Mesenchymal stem cell (in vitro differentiated cells and primary cell): ENCODE measurements around the gene PER2.

Experiments used
- DNase-seq: peaks from one replicate; pipeline ENCODE4 v3.0.0-alpha.2; 2013
- H2AFZ ChIP-seq: one replicate; pipeline ENCODE4 v1.6.1; 2013; ENCODE audit warnings: low read depth, mild to moderate bottlenecking, control low read depth, inconsistent platforms, low read length, moderate library complexity
- H2AK5ac ChIP-seq: 2 replicates; pipeline ENCODE4 v1.6.1; 2013; ENCODE audit warnings: low read length, moderate library complexity, mild to moderate bottlenecking, inconsistent platforms; ENCODE audit not compliant: severe bottlenecking
- H2BK120ac ChIP-seq: one replicate; pipeline ENCODE4 v1.6.1; 2013; ENCODE audit warnings: low read depth, mild to moderate bottlenecking, inconsistent platforms, low read length, moderate library complexity
- H2BK12ac ChIP-seq, 2 experiments: one replicate each; pipeline ENCODE4 v1.6.1; 2013; ENCODE audit warnings: inconsistent platforms in 2 of 2, low read length in 2 of 2, mild to moderate bottlenecking in 2 of 2, moderate library complexity in 2 of 2, control low read depth in 1 of 2
- H2BK15ac ChIP-seq: one replicate; pipeline ENCODE4 v1.6.1; 2013; ENCODE audit warnings: mild to moderate bottlenecking, low read depth, inconsistent platforms; ENCODE audit not compliant: poor library complexity, severe bottlenecking
- H2BK5ac ChIP-seq: 2 replicates; pipeline ENCODE4 v1.6.1; 2013; ENCODE audit warnings: low read depth, mild to moderate bottlenecking, low read length, control low read depth, inconsistent platforms; ENCODE audit not compliant: poor library complexity, severe bottlenecking
- H3K14ac ChIP-seq, 2 experiments: one replicate each; pipeline ENCODE4 v1.6.1; 2013; ENCODE audit warnings: inconsistent platforms in 2 of 2, low read length in 2 of 2, control low read depth in 1 of 2, mild to moderate bottlenecking in 1 of 2, moderate library complexity in 1 of 2
- H3K18ac ChIP-seq, 2 experiments: one replicate each; pipeline ENCODE4 v1.6.1; 2013; ENCODE audit warnings: inconsistent platforms in 2 of 2, low read length in 2 of 2, control low read depth in 1 of 2, low read depth in 1 of 2, mild to moderate bottlenecking in 1 of 2
- H3K23ac ChIP-seq, 2 experiments: one replicate each; pipeline ENCODE4 v1.6.1; 2013; ENCODE audit warnings: inconsistent platforms in 2 of 2, low read length in 2 of 2, mild to moderate bottlenecking in 2 of 2, moderate library complexity in 2 of 2, control low read depth in 1 of 2
- H3K27ac ChIP-seq: 2 replicates; pipeline ENCODE4 v1.5.1; 2013; ENCODE audit warnings: mild to moderate bottlenecking, moderate library complexity, low read length, control low read depth, inconsistent platforms; ENCODE audit not compliant: poor library complexity, severe bottlenecking
- H3K27me3 ChIP-seq, 2 experiments: 2 replicates each; pipeline versions ENCODE4 v1.6.1 to v1.7.0; 2013; ENCODE audit warnings: low read length in 2 of 2, mild to moderate bottlenecking in 2 of 2, moderate library complexity in 2 of 2, control low read depth in 1 of 2, inconsistent platforms in 1 of 2; ENCODE audit not compliant: control insufficient read depth in 1 of 2, insufficient read depth in 1 of 2
- H3K36me3 ChIP-seq, 2 experiments: 2 replicates each; pipeline versions ENCODE4 v1.6.1 to v1.7.0; 2013; ENCODE audit warnings: low read length in 2 of 2, control low read depth in 1 of 2, inconsistent platforms in 1 of 2, low read depth in 1 of 2, mild to moderate bottlenecking in 1 of 2; ENCODE audit not compliant: insufficient read depth in 2 of 2, control insufficient read depth in 1 of 2
- H3K4ac ChIP-seq, 2 experiments: one replicate each; pipeline ENCODE4 v1.6.1; 2013; ENCODE audit warnings: inconsistent platforms in 2 of 2, low read length in 2 of 2, mild to moderate bottlenecking in 2 of 2, moderate library complexity in 2 of 2, control low read depth in 1 of 2, low read depth in 1 of 2
- H3K4me1 ChIP-seq: 2 replicates; pipeline ENCODE4 v1.6.1; 2013; ENCODE audit warnings: low read depth, low read length, control low read depth; ENCODE audit not compliant: control insufficient read depth, insufficient read depth
- H3K4me2 ChIP-seq: 2 replicates; pipeline ENCODE4 v1.6.1; 2013; ENCODE audit warnings: low read length, mild to moderate bottlenecking, inconsistent platforms; ENCODE audit not compliant: poor library complexity, severe bottlenecking
- H3K4me3 ChIP-seq, 2 experiments: 2 replicates each; pipeline versions ENCODE4 v1.5.1 to v1.7.0; 2013; ENCODE audit warnings: low read length in 2 of 2, mild to moderate bottlenecking in 2 of 2, control low read depth in 1 of 2, low read depth in 1 of 2; ENCODE audit not compliant: insufficient read depth in 1 of 2
- H3K79me1 ChIP-seq: replicated peaks from 2 replicates; pipeline ENCODE4 v1.6.1; 2013; ENCODE audit warnings: mild to moderate bottlenecking, control low read depth, low read length, inconsistent platforms; ENCODE audit not compliant: poor library complexity, severe bottlenecking
- H3K9ac ChIP-seq: 2 replicates; pipeline ENCODE4 v1.7.0; 2013; ENCODE audit warnings: mild to moderate bottlenecking, low read length, moderate library complexity
- H3K9me3 ChIP-seq: 2 replicates; pipeline ENCODE4 v1.7.0; 2013; ENCODE audit warnings: mild to moderate bottlenecking, low read length; ENCODE audit not compliant: control insufficient read depth
- H4K8ac ChIP-seq: one replicate; pipeline ENCODE4 v1.6.1; 2013; ENCODE audit warnings: inconsistent platforms, mild to moderate bottlenecking, low read length, moderate library complexity
- H4K91ac ChIP-seq: one replicate; pipeline ENCODE4 v1.6.1; 2013; ENCODE audit warnings: mild to moderate bottlenecking, low read length, inconsistent platforms
- WGBS: methylation state at CpG from one replicate; pipeline ENCODE4 v1.1.7; 2013; ENCODE audit warnings: mixed read lengths; 5-methylcytosine and 5-hydroxymethylcytosine counted together

Gene PER2

DNA sequence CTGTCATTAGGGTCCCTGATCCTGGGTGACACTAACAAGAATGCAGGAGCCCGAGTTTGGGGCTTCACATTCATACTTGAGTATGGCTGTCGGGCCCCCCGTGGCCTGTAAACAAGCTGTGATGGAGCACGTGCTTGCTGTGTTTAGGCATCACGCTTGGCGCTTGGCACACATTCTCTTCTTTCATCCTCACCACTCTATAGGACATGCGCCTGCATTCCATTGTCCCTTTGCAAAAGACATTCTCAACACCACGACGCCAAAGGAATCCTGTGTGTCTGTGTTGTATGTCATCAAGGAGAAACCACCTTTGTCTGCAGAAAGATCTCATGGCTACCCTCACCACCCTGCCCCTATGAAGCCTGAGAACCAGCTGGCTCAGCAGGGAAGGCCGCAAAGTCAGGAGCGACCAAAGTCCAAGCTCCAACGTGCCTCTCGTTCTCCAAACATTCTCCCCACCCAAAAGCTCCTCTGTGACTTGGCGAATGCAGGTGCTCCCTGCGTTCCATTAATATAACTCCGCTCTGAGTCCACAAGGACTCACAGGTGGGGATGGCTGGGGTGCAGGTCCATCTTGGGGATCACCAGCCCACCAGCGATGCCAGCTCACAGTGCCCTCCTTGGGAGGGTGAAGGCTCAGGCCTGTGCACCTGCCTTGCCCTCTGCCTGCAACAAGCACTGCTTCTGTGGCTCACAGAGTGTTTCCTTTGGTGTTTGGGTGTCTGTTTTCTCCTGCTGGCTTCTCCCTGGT lies 6.2 kb upstream of the PER2 start:
- no peaks in the 10 kb centered on the region for H3K79me1 ChIP-seq
- no peak overlapping the region for H3K4ac ChIP-seq
- no peak overlapping the region for H3K4me2 ChIP-seq
- H3K27ac ChIP-seq: no peak overlapping the region
- H2BK15ac ChIP-seq: no peak overlapping the region
- H3K23ac ChIP-seq: no peak overlapping the region
- no peak overlapping the region for H4K8ac ChIP-seq
- H3K4me1 ChIP-seq: peaks cover 6% of the 10 kb centered on the region
- DNase-seq: no peak
- H2AK5ac ChIP-seq: no peak overlapping the region
- no peak overlapping the region for H3K14ac ChIP-seq
- peaks cover 34 to 39% of the 10 kb centered on the region in 2 experiments for H3K27me3 ChIP-seq
- H2BK5ac ChIP-seq: no peak overlapping the region
- H2AFZ ChIP-seq: no peak overlapping the region
- H3K4me3 ChIP-seq: no peak overlapping the region
- no peak overlapping the region for H4K91ac ChIP-seq
- no peak overlapping the region for H2BK120ac ChIP-seq
- H3K9me3 ChIP-seq: no peaks in the 10 kb centered on the region
- H2BK12ac ChIP-seq: no peak overlapping the region
- no peak overlapping the region for H3K9ac ChIP-seq
- WGBS: 91% methylated on average over 17 of the region's 17 CpGs
- H3K36me3 ChIP-seq: no peaks in the 10 kb centered on the region
- H3K18ac ChIP-seq: no peak overlapping the region

DNA sequence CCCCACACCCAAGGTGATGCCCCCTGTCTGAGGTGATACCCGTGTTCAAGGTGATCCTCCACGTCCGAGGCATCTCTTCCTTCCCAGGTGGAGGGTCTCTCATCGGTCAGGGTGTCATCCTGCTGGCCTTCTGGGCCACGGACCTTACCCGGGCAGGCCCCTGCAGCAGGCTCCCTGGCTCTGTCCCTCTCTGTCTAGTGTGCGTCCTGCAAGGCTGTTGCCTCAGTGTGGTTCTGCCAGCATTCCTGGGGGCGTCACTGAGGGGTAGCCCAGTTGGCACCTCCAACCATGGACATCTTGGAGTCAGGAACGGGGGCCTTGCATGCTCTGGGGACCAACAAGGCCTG lies 5.6 kb upstream of the PER2 start:
- H3K9ac ChIP-seq: no peak overlapping the region
- 80% methylated on average over 9 of the region's 9 CpGs for WGBS
- no peak overlapping the region for H3K23ac ChIP-seq
- H3K4ac ChIP-seq: no peak overlapping the region
- H3K36me3 ChIP-seq: no peaks in the 10 kb centered on the region
- H3K4me3 ChIP-seq: no peak overlapping the region
- no peak overlapping the region for H4K8ac ChIP-seq
- no peak overlapping the region for H2BK12ac ChIP-seq
- no peak overlapping the region for H3K27ac ChIP-seq
- H3K27me3 ChIP-seq: peaks cover 34 to 39% of the 10 kb centered on the region in 2 experiments
- H3K14ac ChIP-seq: no peak overlapping the region
- H3K4me1 ChIP-seq: peaks cover 8% of the 10 kb centered on the region
- no peak overlapping the region for H2BK5ac ChIP-seq
- H2AK5ac ChIP-seq: no peak overlapping the region
- H2BK15ac ChIP-seq: no peak overlapping the region
- no peak overlapping the region for H4K91ac ChIP-seq
- no peaks in the 10 kb centered on the region for H3K79me1 ChIP-seq
- H3K18ac ChIP-seq: no peak overlapping the region
- H2AFZ ChIP-seq: no peak overlapping the region
- DNase-seq: no peak
- H3K9me3 ChIP-seq: no peaks in the 10 kb centered on the region
- H3K4me2 ChIP-seq: no peak overlapping the region
- no peak overlapping the region for H2BK120ac ChIP-seq

- 86% methylated on average over 8 of the region's 8 CpGs for WGBS
- H2BK5ac ChIP-seq: no peak overlapping the region
- no peak overlapping the region for H2BK15ac ChIP-seq
- no peak overlapping the region for H4K8ac ChIP-seq
- no peak overlapping the region for H3K4me2 ChIP-seq
- no peak overlapping the region for H2BK120ac ChIP-seq
- no peak overlapping the region for H3K18ac ChIP-seq
- peaks cover 6% of the 10 kb centered on the region for H3K79me1 ChIP-seq
- no peak overlapping the region for H3K27ac ChIP-seq
- H3K27me3 ChIP-seq: peaks cover 22 to 28% of the 10 kb centered on the region in 2 experiments
- H3K4ac ChIP-seq: no peak overlapping the region
- H3K36me3 ChIP-seq: no peaks in the 10 kb centered on the region
- no peak overlapping the region for H4K91ac ChIP-seq
- H3K4me3 ChIP-seq: no peak overlapping the region
- DNase-seq: no peak
- H3K9ac ChIP-seq: no peak overlapping the region
- no peak overlapping the region for H3K14ac ChIP-seq
- H3K9me3 ChIP-seq: no peaks in the 10 kb centered on the region
- H2BK12ac ChIP-seq: no peak overlapping the region
- no peak overlapping the region for H2AFZ ChIP-seq
- H2AK5ac ChIP-seq: no peak overlapping the region
- H3K4me1 ChIP-seq: peaks cover 23% of the 10 kb centered on the region
- no peak overlapping the region for H3K23ac ChIP-seq
Measured at GRCh38 chr2:238291550-238292281, 3.3 kb upstream of the PER2 start.

DNA sequence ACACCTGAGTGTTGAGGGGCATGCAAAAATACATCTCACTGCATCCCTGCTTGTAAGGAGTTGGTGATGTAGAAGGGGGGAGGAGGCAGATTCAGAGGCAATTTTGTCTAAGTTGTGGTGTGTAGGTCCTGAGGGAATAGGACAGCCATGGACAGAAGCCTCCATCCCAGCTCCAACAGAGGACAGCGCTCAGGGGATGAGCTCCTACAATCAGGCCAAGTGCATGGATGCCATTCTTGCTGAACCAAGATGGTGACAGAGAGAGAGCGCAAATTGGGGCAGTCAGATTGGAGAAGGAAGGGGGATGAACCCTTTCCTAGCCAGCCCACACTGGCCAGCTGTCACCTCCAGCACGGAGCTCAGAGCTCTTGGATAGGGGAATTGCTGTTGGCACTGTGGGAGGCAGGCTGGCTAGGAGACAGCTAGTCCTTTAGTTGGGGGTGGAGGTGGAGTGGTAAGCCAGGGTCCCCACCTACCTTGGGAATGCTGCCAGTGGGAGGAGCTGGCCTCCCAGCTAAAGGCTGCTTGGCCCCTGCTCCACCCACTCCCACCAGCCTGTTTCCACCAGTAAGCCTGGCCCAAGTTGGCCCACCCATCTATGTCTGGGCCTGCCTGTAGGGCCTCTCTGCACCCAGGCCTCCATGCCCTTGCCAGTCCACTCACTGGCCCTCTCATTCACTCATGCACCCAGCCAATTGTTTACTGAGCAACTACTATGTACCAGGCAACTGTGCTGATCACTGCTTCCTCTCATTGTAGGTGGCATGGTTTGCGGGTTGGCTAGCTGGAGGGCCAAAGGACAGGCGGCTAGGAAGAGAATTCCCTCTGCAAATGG lies 2.5 kb upstream of the PER2 start:
- H4K91ac ChIP-seq: no peak overlapping the region
- no peak overlapping the region for H3K14ac ChIP-seq
- WGBS: 99% methylated on average over 4 of the region's 5 CpGs
- H3K9ac ChIP-seq: no peak overlapping the region
- H3K79me1 ChIP-seq: peaks cover 6% of the 10 kb centered on the region
- no peak overlapping the region for H3K18ac ChIP-seq
- no peak overlapping the region for H4K8ac ChIP-seq
- no peak overlapping the region for H2AFZ ChIP-seq
- H3K4ac ChIP-seq: no peak overlapping the region
- peaks cover 20 to 26% of the 10 kb centered on the region in 2 experiments for H3K27me3 ChIP-seq
- no peak overlapping the region for H2BK15ac ChIP-seq
- no peak for DNase-seq
- H3K9me3 ChIP-seq: no peaks in the 10 kb centered on the region
- H3K36me3 ChIP-seq: no peaks in the 10 kb centered on the region
- no peak overlapping the region for H3K4me3 ChIP-seq
- no peak overlapping the region for H2BK12ac ChIP-seq
- H2BK120ac ChIP-seq: no peak overlapping the region
- no peak overlapping the region for H3K27ac ChIP-seq
- H3K4me2 ChIP-seq: no peak overlapping the region
- H2BK5ac ChIP-seq: no peak overlapping the region
- peaks cover 29% of the 10 kb centered on the region for H3K4me1 ChIP-seq
- no peak overlapping the region for H2AK5ac ChIP-seq
- no peak overlapping the region for H3K23ac ChIP-seq
